Uterine smooth muscle cell (primary cell): Measurements from ENCODE around the gene SLC25A48. TPM values are rescaled to one million over a fixed set of nuclear protein-coding genes. Genes with fewer than 3 reads are reported as not detected.

Experiments
- total RNA-seq: library from RNA; depleted of rRNA; stranded (reverse); fragments of >200 nt; gene quantifications from 2 replicates; pipeline ENCODE4 v1.2.3, GENCODE V29; 2014

The SLC25A48 gene, protein sequence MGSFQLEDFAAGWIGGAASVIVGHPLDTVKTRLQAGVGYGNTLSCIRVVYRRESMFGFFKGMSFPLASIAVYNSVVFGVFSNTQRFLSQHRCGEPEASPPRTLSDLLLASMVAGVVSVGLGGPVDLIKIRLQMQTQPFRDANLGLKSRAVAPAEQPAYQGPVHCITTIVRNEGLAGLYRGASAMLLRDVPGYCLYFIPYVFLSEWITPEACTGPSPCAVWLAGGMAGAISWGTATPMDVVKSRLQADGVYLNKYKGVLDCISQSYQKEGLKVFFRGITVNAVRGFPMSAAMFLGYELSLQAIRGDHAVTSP
- under 0.01 TPM in 1 of 2 replicates, not detected in the other for total RNA-seq

DNA sequence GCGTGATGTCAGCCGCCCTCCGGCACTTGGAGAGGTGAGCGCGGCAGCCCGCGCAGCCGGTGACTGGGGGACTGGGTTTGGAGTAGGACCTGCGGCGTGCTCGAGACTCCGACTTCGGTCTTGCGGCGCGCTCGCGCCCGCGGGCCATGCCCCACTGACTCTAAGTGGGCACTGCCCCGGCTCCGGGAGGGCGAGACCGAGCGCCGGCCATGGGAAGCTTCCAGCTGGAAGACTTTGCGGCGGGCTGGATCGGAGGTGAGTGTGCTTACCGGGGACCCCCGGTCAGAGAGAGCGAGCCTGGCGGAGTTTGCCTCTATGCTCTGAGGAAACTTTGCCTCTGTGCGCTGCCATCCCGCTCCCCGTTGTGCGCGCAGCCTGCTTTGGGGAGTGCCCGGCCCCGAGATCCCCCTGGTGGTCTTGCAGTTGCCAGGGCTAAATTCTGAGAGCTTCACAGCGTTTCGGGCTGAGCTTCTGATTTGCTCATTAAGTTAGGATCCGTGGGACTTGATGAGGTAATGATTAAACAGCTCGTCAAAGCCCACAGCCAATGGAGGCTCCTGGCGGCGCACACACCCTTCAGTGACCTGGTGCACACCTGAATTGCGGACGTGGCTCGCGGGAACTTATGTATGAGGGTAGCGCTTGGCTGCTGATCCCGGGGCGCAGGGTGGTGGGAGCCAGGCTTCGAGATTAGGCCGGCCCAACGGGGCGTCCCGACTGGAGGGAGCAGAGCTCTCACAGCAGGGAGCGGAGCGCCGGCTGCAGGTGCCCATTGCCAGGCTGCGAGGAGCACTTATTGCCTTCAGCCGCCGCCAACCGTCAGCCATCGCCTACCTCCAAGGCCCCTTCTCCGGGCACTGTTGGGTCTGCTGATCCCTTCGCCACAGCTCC lies at the start of gene SLC25A48:
Gene SLC25A48, plus strand, starts transcription at position 25 of the 891 bp plus-strand sequence. Its CDS starts 185 bp downstream, at position 210.

DNA sequence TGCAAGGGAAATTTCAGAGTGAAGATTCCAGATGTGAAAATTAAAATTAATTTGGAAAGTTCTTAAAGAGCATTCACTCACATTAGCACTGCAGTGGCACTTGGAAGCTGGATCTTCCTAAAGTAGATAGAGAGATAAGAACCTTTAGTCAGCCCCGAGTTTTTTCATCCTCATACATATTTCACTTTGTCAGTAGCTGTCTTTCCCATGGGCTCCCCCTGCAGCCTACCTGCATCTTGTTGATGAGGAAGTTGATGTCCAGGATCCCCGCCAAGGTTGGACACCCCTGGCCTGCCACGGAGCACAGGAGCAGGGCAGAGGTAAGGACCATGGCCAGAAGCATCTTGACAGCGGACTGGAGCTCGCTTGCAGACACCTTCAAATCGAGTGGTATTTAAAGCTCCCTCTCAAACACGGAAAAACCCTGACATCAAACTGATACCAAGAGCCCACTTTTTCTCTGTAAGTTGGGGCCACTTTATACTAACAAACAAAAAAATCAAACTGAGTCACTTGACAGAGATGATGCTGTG lies 61.1 kb downstream of the SLC25A48 start, which contains the start of gene IL9:
Gene IL9, minus strand, starts transcription at position 368 of the 533 bp plus-strand sequence. Its CDS starts 25 bp downstream, at position 343.

Other genes with a start within 250 kb of the SLC25A48 start
- gene IL9, start 61.2 kb downstream of the SLC25A48 start, total RNA-seq = not detected in 2 replicates
- not detected in 2 replicates for gene LECT2, start 120.3 kb downstream of the SLC25A48 start, total RNA-seq
- 247 and 625 TPM in 2 replicates for gene TGFBI, start 194.3 kb downstream of the SLC25A48 start, total RNA-seq